Transverse colon (tissue), 4 donors: ENCODE data around the gene GDF2.

Source experiments
- EP300 ChIP-seq: sonication (generic); formaldehyde crosslinking; IDR thresholded peaks from one replicate; pipeline ENCODE4 v1.6.1; 2017; ENCODE audit warnings: antibody characterized with exemption, low read depth
- POLR2A ChIP-seq: fragments of 450-650 bp; IDR thresholded peaks from one replicate; pipeline ENCODE4 v1.6.1; 2016; ENCODE audit warnings: antibody characterized with exemption, mild to moderate bottlenecking, moderate library complexity
- POLR2AphosphoS5 ChIP-seq, 3 donors: sonication (generic); formaldehyde crosslinking; IDR thresholded peaks; one replicate each; pipeline ENCODE4 v1.6.1; 2016; ENCODE audit warnings: antibody characterized with exemption in 3 of 3
- TF ChIP-seq, protein P1 (sequence below), 5 experiments: fragments of 200-600 bp in 3 of 5; fragments of 450-650 bp in 2 of 5; sonication (generic) in 3 of 5; IDR thresholded peaks; 1 replicate in 2 of 5; 2 replicates in 3 of 5; pipeline ENCODE4 v1.5.1; 2016 to 2017; ENCODE audit warnings: antibody characterized with exemption in 5 of 5, inconsistent platforms in 3 of 5, mild to moderate bottlenecking in 2 of 5, moderate library complexity in 1 of 5

DNA sequence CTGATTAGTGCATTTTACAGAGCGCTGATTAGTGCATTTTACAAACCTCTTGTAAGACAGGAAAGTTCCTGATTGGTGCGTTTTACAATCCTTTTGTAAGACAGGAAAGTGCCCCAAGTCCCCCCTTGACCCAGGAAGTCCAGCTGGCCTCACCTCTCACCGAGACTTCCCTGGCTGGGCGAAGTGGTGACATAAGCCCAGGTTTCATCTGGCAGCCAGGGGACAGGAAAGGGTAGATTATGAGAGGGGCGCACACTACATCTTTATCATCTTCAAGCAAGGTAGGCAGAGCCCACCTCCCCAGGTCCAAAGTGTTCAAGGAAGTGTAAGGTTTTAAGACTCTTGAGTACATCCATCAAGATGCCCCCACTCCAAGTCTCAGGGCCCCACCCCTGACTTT is 27.8 kb upstream of the GDF2 start:
- no peak for TF ChIP-seq POLR2AphosphoS5 (IDR thresholded peaks at IDR 0.05)
- TF ChIP-seq, protein P1, sequence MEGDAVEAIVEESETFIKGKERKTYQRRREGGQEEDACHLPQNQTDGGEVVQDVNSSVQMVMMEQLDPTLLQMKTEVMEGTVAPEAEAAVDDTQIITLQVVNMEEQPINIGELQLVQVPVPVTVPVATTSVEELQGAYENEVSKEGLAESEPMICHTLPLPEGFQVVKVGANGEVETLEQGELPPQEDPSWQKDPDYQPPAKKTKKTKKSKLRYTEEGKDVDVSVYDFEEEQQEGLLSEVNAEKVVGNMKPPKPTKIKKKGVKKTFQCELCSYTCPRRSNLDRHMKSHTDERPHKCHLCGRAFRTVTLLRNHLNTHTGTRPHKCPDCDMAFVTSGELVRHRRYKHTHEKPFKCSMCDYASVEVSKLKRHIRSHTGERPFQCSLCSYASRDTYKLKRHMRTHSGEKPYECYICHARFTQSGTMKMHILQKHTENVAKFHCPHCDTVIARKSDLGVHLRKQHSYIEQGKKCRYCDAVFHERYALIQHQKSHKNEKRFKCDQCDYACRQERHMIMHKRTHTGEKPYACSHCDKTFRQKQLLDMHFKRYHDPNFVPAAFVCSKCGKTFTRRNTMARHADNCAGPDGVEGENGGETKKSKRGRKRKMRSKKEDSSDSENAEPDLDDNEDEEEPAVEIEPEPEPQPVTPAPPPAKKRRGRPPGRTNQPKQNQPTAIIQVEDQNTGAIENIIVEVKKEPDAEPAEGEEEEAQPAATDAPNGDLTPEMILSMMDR (IDR thresholded peaks at IDR 0.05), result no peak
- no peak for TF ChIP-seq EP300
- TF ChIP-seq POLR2A, result no peak
